Kidney (tissue), 14 donors: ENCODE data around the gene CCDC97. TPM values are rescaled to one million over a fixed set of nuclear protein-coding genes. Genes with fewer than 3 reads are reported as not detected.

Experiments
- DNase-seq, 5 donors: peaks; one replicate each; pipeline ENCODE4 v3.0.0-alpha.2; 2013 to 2020
- FAIRE-seq: peaks from 2 replicates; lab custom pipeline; 2012; peaks lifted over from hg19 to GRCh38; lab: Jason Lieb, UNC
- H3K27ac ChIP-seq, 2 donors: one replicate each; pipeline ENCODE4 v1.7.0; 2013; ENCODE audit warnings: low read depth in 2 of 2, low read length in 2 of 2, inconsistent platforms in 1 of 2
- H3K27me3 ChIP-seq: one replicate; pipeline ENCODE4 v1.7.1; 2013; ENCODE audit warnings: low read length, inconsistent platforms; ENCODE audit not compliant: control insufficient read depth, insufficient read depth
- H3K36me3 ChIP-seq, 3 donors: one replicate each; pipeline versions ENCODE4 v1.7.0 to v1.7.1; 2013; ENCODE audit warnings: low read length in 3 of 3, control low read depth in 1 of 3, inconsistent platforms in 1 of 3; ENCODE audit not compliant: insufficient read depth in 3 of 3, control insufficient read depth in 2 of 3
- H3K4me1 ChIP-seq, 3 donors: one replicate each; pipeline versions ENCODE4 v1.7.0 to v1.7.1; 2013; ENCODE audit warnings: low read length in 3 of 3, inconsistent platforms in 1 of 3, low read depth in 1 of 3; ENCODE audit not compliant: control insufficient read depth in 2 of 3, insufficient read depth in 2 of 3
- H3K4me3 ChIP-seq, 3 donors: one replicate each; pipeline versions ENCODE4 v1.7.0 to v1.8.1; 2013; ENCODE audit warnings: low read length in 3 of 3, control low read depth in 1 of 3, inconsistent platforms in 1 of 3
- H3K9ac ChIP-seq, 3 donors: one replicate each; pipeline versions ENCODE4 v1.7.0 to v1.7.1; 2013; ENCODE audit warnings: low read length in 3 of 3, control low read depth in 1 of 3, inconsistent platforms in 1 of 3
- H3K9me3 ChIP-seq, 3 donors: one replicate each; pipeline versions ENCODE4 v1.7.0 to v1.7.1; 2013; ENCODE audit warnings: low read length in 3 of 3, control low read depth in 1 of 3, inconsistent platforms in 1 of 3; ENCODE audit not compliant: control insufficient read depth in 2 of 3, insufficient read depth in 1 of 3
- CTCF ChIP-seq: IDR thresholded peaks from 3 replicates; pipeline ENCODE4 v1.5.1; 2012; ENCODE audit warnings: mild to moderate bottlenecking, moderate library complexity, borderline replicate concordance; ENCODE audit not compliant: insufficient read depth; ENCODE audit errors: extremely low read depth
- intact Hi-C: fragments of 100-400 bp; cut with DNase I; formaldehyde crosslinking; loops from one replicate; pipeline ENCODE4 v1.11.1; 2022
- polyA plus RNA-seq: library from polyadenylated mRNA; stranded (reverse); fragments of 350-450 nt; fragmentation: Illumina TruSeq; extraction: RNeasy Lipid Tissue Mini Kit (QIAGEN cat#74804); gene quantifications from one replicate; pipeline ENCODE4 v1.2.3, GENCODE V29; 2014; ENCODE audit warnings: low read depth, low replicate concordance; ENCODE audit not compliant: insufficient read depth
- total RNA-seq: library from RNA; stranded (reverse); fragmentation: NEBNext Ultra II Directional; extraction: Animal tissue kit (Norgen Biotek cat#: 25700); gene quantifications from one replicate; pipeline ENCODE4 v1.2.1, GENCODE V29; 2021
- donor health status: control.
- donor health status: control.
- donor health status: control.
- donor health status: control.
- donor health status: control.
- donor health status: DM: yes; HTN: yes; CAD: no.
- donor health status: Normal renal cell carcinoma (clear cell type).

Gene CCDC97
- total and polyA plus RNA-seq, 2 donors from 2014 or later, result 9.8 to 28.1 TPM

- Histone ChIP-seq H3K36me3 (no peaks in the 10 kb centered on the region), H3K4me3 (no peak overlapping the region), H3K27me3 (no peaks in the 10 kb centered on the region), H3K9ac (no peak overlapping the region), H3K9me3 (no peaks in the 10 kb centered on the region), H3K4me1 (peaks cover 0 to 18% (median 3%) of the 10 kb centered on the region in 3 donors), H3K27ac (no peak overlapping the region)
- intact Hi-C loops, result no loop called here
- FAIRE-seq (no peak), DNase-seq (no peak)
- no peak for TF ChIP-seq CTCF
Observed at GRCh38 chr19:41355802-41356201, 45.8 kb downstream of the CCDC97 start.

- Histone ChIP-seq H3K4me1 (peaks cover 0 to 16% (median 0%) of the 10 kb centered on the region in 3 donors), H3K9ac (no peak overlapping the region), H3K36me3 (no peaks in the 10 kb centered on the region), H3K4me3 (no peak overlapping the region), H3K9me3 (no peaks in the 10 kb centered on the region), H3K27me3 (no peaks in the 10 kb centered on the region), H3K27ac (no peak overlapping the region)
- intact Hi-C loops, result no loop called here
- no peak for DNase-seq
- TF ChIP-seq CTCF, result no peak
- FAIRE-seq, result no peak
Observed at GRCh38 chr19:41356984-41357739, 47.2 kb downstream of the CCDC97 start.

- TF ChIP-seq CTCF, result no peak
- no peak for DNase-seq
Observed at GRCh38 chr19:41357746-41358145, 47.8 kb downstream of the CCDC97 start.

GRCh38 chr19:41359741-41360140 is 49.8 kb downstream of the CCDC97 start:
- no peak for DNase-seq
- H3K9me3 ChIP-seq, result no peaks in the 10 kb centered on the region
- no peak for FAIRE-seq
- no peak overlapping the region for H3K4me3 ChIP-seq
- intact Hi-C loops, result no loop called here
- no peaks in the 10 kb centered on the region for H3K27me3 ChIP-seq
- H3K4me1 ChIP-seq, result peaks cover 0 to 17% (median under 1%) of the 10 kb centered on the region in 3 donors
- no peak overlapping the region for H3K27ac ChIP-seq
- no peak overlapping the region for H3K9ac ChIP-seq
- H3K36me3 ChIP-seq, result no peaks in the 10 kb centered on the region
- TF ChIP-seq CTCF, result no peak

More at GRCh38 chr19:41357746-41358145, 47.8 kb downstream of the CCDC97 start:
- intact Hi-C loops, result no loop called here
- Histone ChIP-seq H3K9ac (no peak overlapping the region), H3K9me3 (no peaks in the 10 kb centered on the region), H3K4me3 (no peak overlapping the region), H3K36me3 (no peaks in the 10 kb centered on the region), H3K27me3 (no peaks in the 10 kb centered on the region), H3K27ac (no peak overlapping the region), H3K4me1 (peaks cover 0 to 18% (median 0%) of the 10 kb centered on the region in 3 donors)
- no peak for FAIRE-seq
